Skeletal muscle satellite cell (primary cell): ENCODE measurements around the gene POC1A.

Experiments
- H3K27me3 ChIP-seq: 2 replicates; pipeline ENCODE4 v1.7.0; 2013; ENCODE audit warnings: low read length; ENCODE audit not compliant: control insufficient read depth, insufficient read depth
- H3K36me3 ChIP-seq: 2 replicates; pipeline ENCODE4 v1.7.0; 2013; ENCODE audit warnings: mild to moderate bottlenecking, control low read depth, low read length; ENCODE audit not compliant: insufficient read depth
- H3K4me1 ChIP-seq: 2 replicates; pipeline ENCODE4 v1.7.0; 2013; ENCODE audit warnings: low read length; ENCODE audit not compliant: control insufficient read depth, insufficient read depth
- H3K4me2 ChIP-seq: 2 replicates; pipeline ENCODE4 v1.7.0; 2013; ENCODE audit warnings: mild to moderate bottlenecking, low read length
- H3K4me3 ChIP-seq: 2 replicates; pipeline ENCODE4 v1.7.0; 2013; ENCODE audit warnings: low read length
- H3K9ac ChIP-seq: 2 replicates; pipeline ENCODE4 v1.7.0; 2013; ENCODE audit warnings: mild to moderate bottlenecking, low read depth, low read length, moderate library complexity
- H3K9me3 ChIP-seq: replicated peaks from 2 replicates; pipeline ENCODE4 v1.7.0; 2013; ENCODE audit warnings: mild to moderate bottlenecking, control low read depth, low read length

Gene POC1A

GRCh38 chr3:52077925-52078324 is 76.3 kb downstream of the POC1A start:
- H3K4me1 ChIP-seq, result no peaks in the 10 kb centered on the region

GRCh38 chr3:52076896-52077780 is 77.1 kb downstream of the POC1A start:
- Histone ChIP-seq H3K4me2 (no peak overlapping the region), H3K4me3 (no peak overlapping the region), H3K9ac (no peak overlapping the region), H3K27me3 (no peaks in the 10 kb centered on the region), H3K4me1 (no peaks in the 10 kb centered on the region), H3K9me3 (no peaks in the 10 kb centered on the region), H3K36me3 (no peaks in the 10 kb centered on the region)

More at GRCh38 chr3:52077925-52078324, 76.3 kb downstream of the POC1A start:
- Histone ChIP-seq H3K9me3 (no peaks in the 10 kb centered on the region), H3K36me3 (no peaks in the 10 kb centered on the region), H3K4me2 (no peak overlapping the region), H3K9ac (no peak overlapping the region), H3K27me3 (no peaks in the 10 kb centered on the region), H3K4me3 (no peak overlapping the region)

- Histone ChIP-seq H3K9me3 (no peaks in the 10 kb centered on the region), H3K4me3 (no peak overlapping the region), H3K4me1 (peaks cover 4% of the 10 kb centered on the region), H3K9ac (no peak overlapping the region), H3K4me2 (no peak overlapping the region), H3K36me3 (no peaks in the 10 kb centered on the region), H3K27me3 (no peaks in the 10 kb centered on the region)
These were observed 80.7 kb downstream of the POC1A start for GRCh38 chr3:52073490-52073889.

GRCh38 chr3:52072471-52072870 is 81.8 kb downstream of the POC1A start:
- no peaks in the 10 kb centered on the region for H3K9me3 ChIP-seq
- no peaks in the 10 kb centered on the region for H3K27me3 ChIP-seq
- H3K4me3 ChIP-seq, result no peak overlapping the region
- H3K4me1 ChIP-seq, result peaks cover 4% of the 10 kb centered on the region
- H3K4me2 ChIP-seq, result no peak overlapping the region
- no peaks in the 10 kb centered on the region for H3K36me3 ChIP-seq
- H3K9ac ChIP-seq, result no peak overlapping the region

GRCh38 chr3:52072020-52072419 is 82.2 kb downstream of the POC1A start:
- H3K4me1 ChIP-seq, result peaks cover 4% of the 10 kb centered on the region

GRCh38 chr3:52070724-52071621 is 83.2 kb downstream of the POC1A start:
- Histone ChIP-seq H3K4me2 (no peak overlapping the region), H3K4me3 (no peak overlapping the region), H3K27me3 (no peaks in the 10 kb centered on the region), H3K9me3 (no peaks in the 10 kb centered on the region), H3K4me1 (peaks cover 4% of the 10 kb centered on the region), H3K9ac (no peak overlapping the region), H3K36me3 (no peaks in the 10 kb centered on the region)

More at GRCh38 chr3:52072020-52072419, 82.2 kb downstream of the POC1A start:
- Histone ChIP-seq H3K27me3 (no peaks in the 10 kb centered on the region), H3K9ac (no peak overlapping the region), H3K9me3 (no peaks in the 10 kb centered on the region), H3K4me3 (no peak overlapping the region), H3K36me3 (no peaks in the 10 kb centered on the region), H3K4me2 (no peak overlapping the region)

DNA sequence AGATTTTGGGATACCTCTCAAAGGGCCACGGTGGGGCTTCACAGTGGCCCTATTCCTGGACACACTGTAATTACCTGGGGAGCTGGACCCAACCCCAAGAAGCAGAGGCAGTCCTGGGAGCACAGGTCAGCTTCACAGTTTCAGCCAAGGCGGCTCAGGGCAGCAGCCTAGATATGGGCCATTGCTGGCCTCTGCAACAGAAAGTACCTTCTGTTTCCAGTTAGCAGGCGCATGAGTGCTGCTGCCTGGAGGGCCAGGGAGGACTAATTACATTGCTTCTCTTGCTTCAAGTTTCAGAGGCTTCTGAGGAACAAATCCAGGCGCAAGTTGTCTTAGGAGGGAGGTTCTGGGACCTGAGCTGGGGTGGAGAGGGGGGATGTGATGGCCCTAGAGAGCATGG is 84.4 kb downstream of the POC1A start:
- H3K4me1 ChIP-seq, result peaks cover 4% of the 10 kb centered on the region
- H3K9me3 ChIP-seq, result no peaks in the 10 kb centered on the region
- no peak overlapping the region for H3K4me2 ChIP-seq
- no peak overlapping the region for H3K9ac ChIP-seq
- no peaks in the 10 kb centered on the region for H3K36me3 ChIP-seq
- no peaks in the 10 kb centered on the region for H3K27me3 ChIP-seq
- no peak overlapping the region for H3K4me3 ChIP-seq

- Histone ChIP-seq H3K27me3 (no peaks in the 10 kb centered on the region), H3K4me1 (peaks cover 4% of the 10 kb centered on the region), H3K4me2 (no peak overlapping the region), H3K4me3 (no peak overlapping the region), H3K36me3 (no peaks in the 10 kb centered on the region), H3K9ac (no peak overlapping the region), H3K9me3 (no peaks in the 10 kb centered on the region)
These were observed 85.1 kb downstream of the POC1A start for GRCh38 chr3:52069135-52069534.

DNA sequence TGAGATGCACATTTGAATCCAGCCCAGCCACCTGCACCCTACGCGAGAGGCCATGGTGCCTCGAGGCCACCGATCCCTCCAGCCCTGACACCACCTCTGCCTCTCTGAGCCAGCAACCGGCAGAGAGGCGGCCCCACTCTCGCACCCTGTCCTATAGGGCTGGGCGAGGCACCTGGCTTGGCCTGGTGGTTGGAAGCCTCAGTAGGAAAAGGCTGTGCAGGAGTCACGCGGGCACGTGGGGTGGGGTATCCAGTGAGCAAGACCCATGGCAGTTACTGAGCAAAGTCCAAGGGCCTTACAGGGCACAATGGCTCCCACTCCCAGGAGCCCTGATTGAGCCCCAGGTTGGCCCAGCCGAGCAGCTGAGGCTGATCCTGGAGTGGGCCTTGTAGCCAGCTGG is 85.5 kb downstream of the POC1A start:
- Histone ChIP-seq H3K9me3 (no peaks in the 10 kb centered on the region), H3K27me3 (no peaks in the 10 kb centered on the region), H3K9ac (no peak overlapping the region), H3K4me2 (no peak overlapping the region), H3K36me3 (no peaks in the 10 kb centered on the region), H3K4me3 (no peak overlapping the region), H3K4me1 (peaks cover 4% of the 10 kb centered on the region)

DNA sequence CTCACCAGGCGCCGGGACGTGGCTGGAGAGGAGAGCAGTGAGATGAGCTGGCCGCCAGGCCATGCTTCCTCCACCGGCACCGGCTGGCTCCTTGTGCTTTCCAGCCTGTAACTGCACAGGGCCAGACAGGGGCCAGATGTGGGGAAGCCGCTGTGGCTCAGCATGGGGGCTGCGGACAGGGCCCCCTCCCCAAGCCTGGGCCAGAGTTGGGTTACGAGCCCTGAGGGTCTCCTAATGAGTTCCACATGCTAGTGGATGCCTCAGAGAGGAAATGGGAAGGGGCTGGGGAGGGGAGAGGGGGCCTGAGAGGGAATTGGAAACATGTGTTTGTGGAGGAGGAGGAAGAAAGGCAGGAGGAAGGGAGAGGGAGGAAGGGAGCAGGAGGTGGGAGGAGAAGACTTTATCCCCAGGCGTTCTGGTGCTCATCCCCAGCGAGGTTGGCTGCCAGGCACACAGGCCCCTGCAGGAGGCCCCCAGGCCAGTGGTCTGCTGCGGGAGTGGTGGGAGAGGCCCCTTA is 86.1 kb downstream of the POC1A start:
- Histone ChIP-seq H3K4me1 (peaks cover 5% of the 10 kb centered on the region), H3K9ac (no peak overlapping the region), H3K27me3 (no peaks in the 10 kb centered on the region), H3K36me3 (no peaks in the 10 kb centered on the region), H3K4me3 (no peak overlapping the region), H3K4me2 (no peak overlapping the region), H3K9me3 (no peaks in the 10 kb centered on the region)

DNA sequence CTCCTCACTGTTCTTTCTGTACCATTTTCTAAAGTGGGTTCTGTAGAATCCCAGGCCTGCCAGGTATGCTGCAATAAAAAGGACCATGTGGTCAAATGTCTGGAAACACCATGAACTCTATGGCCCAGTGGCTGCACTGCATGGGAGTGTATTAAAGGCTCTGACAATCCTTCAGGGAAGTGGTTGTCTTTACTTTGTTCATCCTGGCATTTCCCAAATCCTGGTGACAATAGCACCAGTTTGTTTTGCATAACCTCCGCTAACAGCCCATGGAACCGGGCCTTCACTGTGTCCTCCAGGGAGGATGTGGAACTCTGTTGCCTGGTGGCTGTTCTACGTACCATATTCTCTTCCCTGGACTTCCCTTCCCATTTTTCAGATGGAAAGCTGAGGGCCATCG is 86.7 kb downstream of the POC1A start:
- no peaks in the 10 kb centered on the region for H3K27me3 ChIP-seq
- no peaks in the 10 kb centered on the region for H3K36me3 ChIP-seq
- no peaks in the 10 kb centered on the region for H3K9me3 ChIP-seq
- H3K4me2 ChIP-seq, result no peak overlapping the region
- H3K4me1 ChIP-seq, result peaks cover 11% of the 10 kb centered on the region
- no peak overlapping the region for H3K9ac ChIP-seq
- H3K4me3 ChIP-seq, result no peak overlapping the region
